K562 (cell line): ENCODE measurements around the gene AGAP1. TPM values are rescaled to one million over a fixed set of nuclear protein-coding genes. Genes with fewer than 3 reads are reported as not detected.
A peak's percentile ranks its signal among the peaks of the same experiment; 100 is the strongest.

Experiments
- DMBX1 ChIP-seq: fragments of 250-450 bp; sonication (Bioruptor Pico); IDR thresholded peaks from 2 replicates; pipeline ENCODE4 v1.8.0; 2022; ENCODE audit warnings: inconsistent platforms, mild to moderate bottlenecking, moderate library complexity, borderline replicate concordance
- FOXP4 ChIP-seq: sonication (generic); formaldehyde crosslinking; IDR thresholded peaks from 2 replicates; pipeline ENCODE4 v1.8.0; 2022; ENCODE audit warnings: mild to moderate bottlenecking, missing genetic modification reagents, borderline replicate concordance
- GATA2 ChIP-seq: sonication (generic); formaldehyde crosslinking; IDR thresholded peaks from 2 replicates; pipeline ENCODE4 v1.4.0; 2020; ENCODE audit warnings: mild to moderate bottlenecking, missing genetic modification reagents
- GTF2A2 ChIP-seq: IDR thresholded peaks from 2 replicates; pipeline ENCODE4 v1.6.1; 2016; ENCODE audit warnings: mild to moderate bottlenecking, missing genetic modification characterization, missing compliant biosample characterization
- HDAC2 ChIP-seq: fragments of 450-650 bp; IDR thresholded peaks from 2 replicates; pipeline ENCODE4 v1.6.1; 2016; ENCODE audit warnings: mild to moderate bottlenecking
- ID3 ChIP-seq, 2 experiments: fragments of 250-450 bp in 1 of 2; fragments of 450-650 bp in 1 of 2; sonication (Bioruptor Pico) in 1 of 2; IDR thresholded peaks; 2 replicates each; pipeline versions ENCODE4 v1.6.1 to v1.8.0; 2016 to 2021; ENCODE audit warnings: mild to moderate bottlenecking in 2 of 2, moderate library complexity in 2 of 2, missing compliant biosample characterization in 1 of 2, missing genetic modification characterization in 1 of 2
- KDM1A ChIP-seq, 2 experiments: fragments of 450-650 bp; IDR thresholded peaks; 2 replicates each; pipeline ENCODE4 v1.6.1; 2016; ENCODE audit warnings: mild to moderate bottlenecking in 2 of 2
- NCOA2 ChIP-seq, 2 experiments: fragments of 450-650 bp; IDR thresholded peaks; 2 replicates each; pipeline ENCODE4 v1.6.1; 2018; ENCODE audit warnings: mild to moderate bottlenecking in 2 of 2, moderate library complexity in 1 of 2; ENCODE audit not compliant: partially characterized antibody in 2 of 2
- NCOA6 ChIP-seq: fragments of 450-650 bp; IDR thresholded peaks from 2 replicates; pipeline ENCODE4 v1.6.1; 2017; ENCODE audit warnings: mild to moderate bottlenecking
- PKNOX1 ChIP-seq: fragments of 450-650 bp; IDR thresholded peaks from 2 replicates; pipeline ENCODE4 v1.6.1; 2016
- POLR2AphosphoS5 ChIP-seq: IDR thresholded peaks from 2 replicates; pipeline ENCODE4 v1.6.1; 2011; ENCODE audit warnings: mild to moderate bottlenecking, low read depth, low read length, moderate library complexity; ENCODE audit not compliant: control insufficient read depth, insufficient read depth
- RBM34 ChIP-seq: fragments of 200-400 bp; formaldehyde crosslinking; IDR thresholded peaks from 2 replicates; pipeline ENCODE4 v1.6.1; 2018; ENCODE audit warnings: low read length, borderline replicate concordance; ENCODE audit not compliant: insufficient read depth
- SMARCA4 ChIP-seq: fragments of 450-650 bp; IDR thresholded peaks from 2 replicates; pipeline ENCODE4 v1.6.1; 2016
- SPI1 ChIP-seq: IDR thresholded peaks from 2 replicates; pipeline ENCODE4 v1.6.1; 2011; ENCODE audit warnings: low read depth, low read length, control low read depth, borderline replicate concordance
- SRSF7 ChIP-seq: fragments of 200-400 bp; formaldehyde crosslinking; optimal IDR thresholded peaks from 2 replicates; pipeline ENCODE3; 2017; ENCODE audit warnings: mild to moderate bottlenecking, low read depth, low read length
- VEZF1 ChIP-seq: fragments of 200-800 bp; sonication (Bioruptor generic); IDR thresholded peaks from 2 replicates; pipeline ENCODE4 v1.6.1; 2017; ENCODE audit warnings: missing genetic modification characterization, missing compliant biosample characterization
- ZMIZ1 ChIP-seq, 2 experiments: fragments of 150-350 bp in 1 of 2; IDR thresholded peaks; 2 replicates each; pipeline ENCODE4 v1.6.1; 2012 to 2016; ENCODE audit warnings: low read depth in 2 of 2, low read length in 2 of 2, mild to moderate bottlenecking in 1 of 2, moderate library complexity in 1 of 2
- ZNF124 ChIP-seq: sonication (generic); formaldehyde crosslinking; IDR thresholded peaks from 2 replicates; pipeline ENCODE4 v1.8.1; 2022; ENCODE audit warnings: missing genetic modification reagents
- ZNF274 ChIP-seq: IDR thresholded peaks from 2 replicates; pipeline ENCODE4 v1.6.1; 2011; ENCODE audit warnings: low read depth, mild to moderate bottlenecking, low read length, moderate library complexity, borderline replicate concordance
- ZNF444 ChIP-seq: fragments of 250-450 bp; sonication (Bioruptor Pico); IDR thresholded peaks from 2 replicates; pipeline ENCODE4 v1.4.0; 2020; ENCODE audit warnings: mild to moderate bottlenecking, moderate library complexity
- polyA plus RNA-seq, 8 experiments: library from polyadenylated mRNA; depleted of rRNA in 4 of 8; stranded (reverse) in 5 of 8; unstranded in 3 of 8; fragments of >200 nt; fragmentation: Nextera tagmentation in 2 of 8; fragmentation: Illumina TruSeq in 1 of 8; extraction: Ambion mirVana in 2 of 8; extraction: Trizol in 1 of 8; gene quantifications; 2 replicates each; pipeline versions ENCODE4 v1.2.1 to v1.2.3, GENCODE V29; 2011 to 2014; ENCODE audit warnings: inconsistent platforms in 1 of 8, missing spikeins in 1 of 8
- total RNA-seq, 7 experiments: library from RNA; depleted of rRNA in 6 of 7; stranded (reverse); fragments of >200 nt in 6 of 7; fragmentation: Illumina TruSeq in 2 of 7; extraction: Trizol in 2 of 7; gene quantifications; 2 replicates each; pipeline versions ENCODE4 v1.2.1 to v1.2.3, GENCODE V29; 2011 to 2021; ENCODE audit warnings: low replicate concordance in 1 of 7

The AGAP1 gene
- total and polyA plus RNA-seq, 9 of the 15 experiments (the other 6 are each of a cell fraction or from before 2014, with no cell fraction given), result 1.3 to 24.0 (median 10.6) TPM

GRCh38 chr2:236073246-236073645, 579.4 kb downstream of the AGAP1 start (continued):
- TF ChIP-seq SPI1, result no peak
- TF ChIP-seq ZNF274, result peak; percentile 26; the same call in 1 of the 2 replicates
- peak; percentile 92 for TF ChIP-seq GATA2 (CRISPR knock-in tag)
- peak; percentile 95 for TF ChIP-seq SMARCA4
- peak in 1 of 2 experiments; percentile 94; a peak in 2 of 4 replicates for TF ChIP-seq ZMIZ1 (IDR thresholded peaks at IDR 0.05; ENCODE audit: low read depth in 2 of 2, low read length in 2 of 2)
- TF ChIP-seq HDAC2, result peak; percentile 82; the same call in 1 of the 2 replicates
- TF ChIP-seq RBM34, result no peak
- peak; percentile 92 for TF ChIP-seq POLR2AphosphoS5
- TF ChIP-seq NCOA6, result no peak
- TF ChIP-seq SRSF7, result no peak
- no peak for TF ChIP-seq GTF2A2 (tag)
- TF ChIP-seq VEZF1 (CRISPR knock-in tag), result peak; percentile 24; the same call in 1 of the 2 replicates
- peak; percentile 81 for TF ChIP-seq DMBX1 (CRISPR knock-in tag)
- TF ChIP-seq ZNF124, result no peak
- no peak for TF ChIP-seq ID3 (CRISPR knock-in tag; IDR thresholded peaks at IDR 0.05)
- peak; percentile 48; the same call in 1 of the 2 replicates for TF ChIP-seq ID3 (tag; IDR thresholded peaks at IDR 0.05)
- TF ChIP-seq PKNOX1, result peak; percentile 22; the same call in 1 of the 2 replicates
- peak in 1 of 2 experiments; percentile 26 for TF ChIP-seq NCOA2 (IDR thresholded peaks at IDR 0.05; ENCODE audit: partially characterized antibody in 2 of 2)
- TF ChIP-seq FOXP4 (CRISPR knock-in tag), result no peak
- TF ChIP-seq KDM1A (IDR thresholded peaks at IDR 0.05), result peak; percentile 61 to 63; a peak in 2 of 4 replicates
- 0 out of 2 replicates have a peak, but pooled peaks have one; percentile 52 for TF ChIP-seq ZNF444
